BJ (cell line): ENCODE results near the gene MAPK1. TPM values are rescaled to one million over a fixed set of nuclear protein-coding genes. Genes with fewer than 3 reads are reported as not detected.
"Not testable (repeated sequence)": the region's sequence is repeated elsewhere in the genome, so short reads cannot be mapped to it uniquely, and the experiment has no call there.

Experiments used
- CTCF ChIA-PET: fragments of 350-600 bp; formaldehyde crosslinking; extraction: SDS; loops from one replicate; lab custom pipeline; 2021; ENCODE audit warnings: antibody characterized with exemption, inconsistent platforms; lab: Yijun Ruan, JAX
- POLR2A ChIA-PET: fragments of 300-600 bp; sonication (Branson Sonifier 250); formaldehyde crosslinking; extraction: SDS; loops from one replicate; lab custom pipeline; 2021; ENCODE audit warnings: antibody characterized with exemption; lab: Charles Lee
- DNase-seq: peaks from one replicate; pipeline ENCODE4 v3.0.0-alpha.2; 2011; ENCODE audit warnings: low read depth
- H3K27me3 ChIP-seq: 2 replicates; pipeline ENCODE4 v1.6.0; 2011; ENCODE audit warnings: low read length; ENCODE audit not compliant: control insufficient read depth, insufficient read depth
- H3K36me3 ChIP-seq: 2 replicates; pipeline ENCODE4 v1.5.1; 2011; ENCODE audit warnings: low read length; ENCODE audit not compliant: control insufficient read depth, insufficient read depth
- H3K4me3 ChIP-seq: 2 replicates; pipeline ENCODE4 v1.5.1; 2011; ENCODE audit warnings: low read depth, mild to moderate bottlenecking, control low read depth, low read length
- CTCF ChIP-seq: IDR thresholded peaks from 2 replicates; pipeline ENCODE4 v1.5.1; 2011; ENCODE audit warnings: low read depth, mild to moderate bottlenecking, control low read depth, inconsistent platforms, low read length, moderate library complexity; ENCODE audit not compliant: insufficient read depth
- polyA plus RNA-seq: library from polyadenylated mRNA; depleted of rRNA; stranded (reverse); fragments of >200 nt; gene quantifications from 2 replicates; pipeline ENCODE4 v1.2.3, GENCODE V29; 2011

Gene MAPK1
- polyA plus RNA-seq, 1 experiment: 119 TPM

GRCh38 chr22:21841422-21841821 lies 26.0 kb downstream of the MAPK1 start:
- Histone ChIP-seq H3K27me3 (no peaks in the 10 kb centered on the region), H3K4me3 (no peak overlapping the region), H3K36me3 (no peaks in the 10 kb centered on the region)
- no peak for TF ChIP-seq CTCF
- ChIA-PET CTCF (no interaction called here), POLR2A (no interaction called here)
- DNase-seq: no peak

- POLR2A ChIA-PET: no interaction called here
- no peak for DNase-seq
- H3K36me3 ChIP-seq: no peaks in the 10 kb centered on the region
- no peaks in the 10 kb centered on the region for H3K27me3 ChIP-seq
- CTCF ChIA-PET: no interaction called here
- no peak for TF ChIP-seq CTCF
- no peak overlapping the region for H3K4me3 ChIP-seq
Observed at GRCh38 chr22:21840236-21840823, 27.1 kb downstream of the MAPK1 start.

GRCh38 chr22:21839765-21840140 lies 27.7 kb downstream of the MAPK1 start:
- Histone ChIP-seq H3K36me3 (no peaks in the 10 kb centered on the region), H3K4me3 (no peak overlapping the region), H3K27me3 (no peaks in the 10 kb centered on the region)
- no peak for TF ChIP-seq CTCF
- ChIA-PET CTCF (no interaction called here), POLR2A (no interaction called here)
- no peak for DNase-seq

GRCh38 chr22:21839104-21839764 lies 28.2 kb downstream of the MAPK1 start:
- CTCF ChIA-PET, H3K4me3 ChIP-seq, POLR2A ChIA-PET, H3K27me3 ChIP-seq, H3K36me3 ChIP-seq, DNase-seq: not testable (repeated sequence)

- DNase-seq: peak; percentile 71
- ChIA-PET CTCF (interaction anchor here (0.6 kb wide), 1 partner anchor 224 kb away, joined by 3 read pairs; no protein-coding TSS in a partner anchor), POLR2A (interaction anchor here (0.6 to 0.7 kb wide), 2 partner anchors 12 to 19 kb away, joined by 3 read pairs; no protein-coding TSS in a partner anchor)
- no peaks in the 10 kb centered on the region for H3K27me3 ChIP-seq
- no peak overlapping the region for H3K4me3 ChIP-seq
- no peaks in the 10 kb centered on the region for H3K36me3 ChIP-seq
- TF ChIP-seq CTCF: no peak
Observed at GRCh38 chr22:21837248-21837979, 30.0 kb downstream of the MAPK1 start.

GRCh38 chr22:21836486-21836885 lies 31.0 kb downstream of the MAPK1 start:
- POLR2A ChIA-PET: interaction anchor here (0.6 to 0.7 kb wide), 2 partner anchors 13 to 20 kb away, joined by 3 read pairs; no protein-coding TSS in a partner anchor
- H3K4me3 ChIP-seq: not testable (repeated sequence)

More at GRCh38 chr22:21836486-21836885, 31.0 kb downstream of the MAPK1 start:
- not testable (repeated sequence) for H3K27me3 ChIP-seq, DNase-seq, H3K36me3 ChIP-seq
- CTCF ChIA-PET: interaction anchor here (0.7 to 1.2 kb wide), 3 partner anchors 9 to 127 kb away, joined by 3 read pairs; no protein-coding TSS in a partner anchor
